Stomach (tissue), 9 donors: ENCODE measurements around the gene KSR2. TPM values are rescaled to one million over a fixed set of nuclear protein-coding genes. Genes with fewer than 3 reads are reported as not detected.
"Not testable (repeated sequence)": the region's sequence is repeated elsewhere in the genome, so short reads cannot be mapped to it uniquely, and the experiment has no call there.

ENCODE experiments used
- DNase-seq, 2 donors: peaks; one replicate each; pipeline versions ENCODE4 v3.0.0 to v3.0.0-alpha.2; 2013 to 2019
- H3K27ac ChIP-seq, 5 donors: fragments of 200-600 bp in 4 of 5; sonication (generic) in 4 of 5; one replicate each; pipeline ENCODE4 v1.5.1; 2013 to 2019; ENCODE audit warnings: mild to moderate bottlenecking in 1 of 5, moderate library complexity in 1 of 5
- H3K27me3 ChIP-seq, 3 donors: fragments of 200-600 bp; sonication (generic); one replicate each; pipeline ENCODE4 v1.5.1; 2017 to 2019; ENCODE audit warnings: mixed run types in 1 of 3
- H3K36me3 ChIP-seq, 4 donors: fragments of 200-600 bp; sonication (generic); 1 replicate in 3 of 4; 2 replicates in 1 of 4; pipeline ENCODE4 v1.5.1; 2016 to 2019
- H3K4me1 ChIP-seq, 4 donors: fragments of 200-600 bp; sonication (generic); one replicate each; pipeline ENCODE4 v1.5.1; 2016 to 2019
- H3K4me3 ChIP-seq, 4 donors: fragments of 200-600 bp; sonication (generic) in 3 of 4; one replicate each; pipeline ENCODE4 v1.5.1; 2016 to 2019; ENCODE audit warnings: mild to moderate bottlenecking in 1 of 4
- H3K9me3 ChIP-seq, 4 donors: fragments of 200-600 bp; sonication (generic); one replicate each; pipeline ENCODE4 v1.5.1; 2016 to 2019
- EP300 ChIP-seq: sonication (generic); formaldehyde crosslinking; IDR thresholded peaks from one replicate; pipeline ENCODE4 v1.6.1; 2017; ENCODE audit warnings: antibody characterized with exemption
- POLR2A ChIP-seq, 4 donors: fragments of 450-650 bp; IDR thresholded peaks; one replicate each; pipeline ENCODE4 v1.6.1; 2016; ENCODE audit warnings: antibody characterized with exemption in 4 of 4, control low read depth in 2 of 4, mild to moderate bottlenecking in 1 of 4, moderate library complexity in 1 of 4
- POLR2AphosphoS5 ChIP-seq, 3 donors: sonication (generic); formaldehyde crosslinking; IDR thresholded peaks; one replicate each; pipeline ENCODE4 v1.6.1; 2016; ENCODE audit warnings: antibody characterized with exemption in 3 of 3
- WGBS, 5 donors: extraction: QIAGEN DNeasy Blood & Tissue Kit in 3 of 5; methylation state at CpG; one replicate each; pipeline versions ENCODE4 v1.1.5 to v1.1.7; 2013 to 2018; 5-methylcytosine and 5-hydroxymethylcytosine counted together
- intact Hi-C: fragments of 100-400 bp; cut with DNase I; formaldehyde crosslinking; loops from one replicate; pipeline ENCODE4 v1.15.1; 2023; ENCODE audit warnings: low total_unique reads
- polyA plus RNA-seq, 3 donors: library from polyadenylated mRNA; stranded (reverse); fragments of 200-250 nt; gene quantifications; one replicate each; pipeline ENCODE4 v1.2.3, GENCODE V29; 2013
- total RNA-seq, 5 donors: library from RNA; depleted of rRNA; stranded (reverse); fragments of >200 nt; gene quantifications; one replicate each; pipeline versions ENCODE4 v1.1.0 to v1.2.3, GENCODE V29; 2014 to 2016
- TF ChIP-seq, protein P1 (sequence below), 7 experiments: fragments of 450-650 bp in 4 of 7; fragments of 200-600 bp in 3 of 7; sonication (generic) in 3 of 7; IDR thresholded peaks; one replicate each; pipeline ENCODE4 v1.5.1; 2016 to 2019; ENCODE audit warnings: antibody characterized with exemption in 7 of 7, control low read depth in 2 of 7, mild to moderate bottlenecking in 1 of 7
- donor health status: healthy with polysubstance abuse.
- donor health status: Bipolar disorder and iron deficiency.
- donor health status: healthy.

KSR2 gene
- total and polyA plus RNA-seq, 8 donors = 0.03 to 1.4 (median 0.26) TPM; not detected in 2

DNA sequence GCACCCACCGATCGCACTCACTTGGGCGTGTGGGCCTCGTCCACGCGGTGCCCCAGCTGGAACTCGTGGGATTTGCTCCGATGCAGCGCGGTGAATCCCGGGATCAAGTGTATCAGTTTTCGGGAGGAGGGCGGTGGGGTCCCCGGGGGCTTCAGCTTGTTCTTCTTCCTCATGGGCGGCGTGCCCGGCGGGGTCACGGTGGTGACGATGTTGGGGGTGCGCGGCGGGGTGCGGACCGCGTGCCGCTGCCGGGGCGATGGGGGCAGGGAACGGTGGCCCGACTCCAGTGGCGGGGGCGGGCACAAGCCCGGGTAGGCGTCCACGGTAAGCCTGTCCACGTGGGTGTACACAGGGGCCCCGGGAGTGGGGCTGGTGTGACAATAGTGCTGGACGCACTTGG is 207.8 kb downstream of the KSR2 start:
- DNase-seq = no peak
- WGBS, 5 donors = 95 to 98% (median 97%) methylated on average over 18 to 39 of the region's 39 CpGs

DNA sequence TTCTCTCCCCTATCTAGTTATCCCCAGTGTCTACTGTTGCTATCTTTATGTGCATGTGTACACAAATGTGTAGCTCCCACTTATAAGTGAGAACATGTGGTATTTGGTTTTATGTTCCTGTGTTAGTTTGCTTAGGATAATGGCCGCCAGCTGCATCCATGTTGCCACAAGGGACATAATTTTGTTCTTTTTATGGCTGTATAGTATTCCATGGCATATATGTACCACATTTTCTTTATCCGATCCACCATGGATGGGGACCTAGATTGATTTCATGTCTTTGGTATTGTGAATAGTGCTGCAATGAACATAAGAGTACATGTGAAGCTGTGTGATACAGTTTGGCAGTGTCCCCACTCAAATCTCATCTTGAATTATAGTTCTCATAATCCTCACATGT is 218.1 kb downstream of the KSR2 start:
- no peak overlapping the region for H3K27ac ChIP-seq
- H3K9me3 ChIP-seq = peaks cover 0 to 6% (median 0%) of the 10 kb centered on the region in 4 donors
- 92 to 97% (median 94%) methylated on average over 2 of the region's 2 CpGs for WGBS, 5 donors
- intact Hi-C loops = no loop called here
- TF ChIP-seq POLR2A (IDR thresholded peaks at IDR 0.05) (no peak), EP300 (no peak), POLR2AphosphoS5 (IDR thresholded peaks at IDR 0.05) (no peak)
- TF ChIP-seq, protein P1, sequence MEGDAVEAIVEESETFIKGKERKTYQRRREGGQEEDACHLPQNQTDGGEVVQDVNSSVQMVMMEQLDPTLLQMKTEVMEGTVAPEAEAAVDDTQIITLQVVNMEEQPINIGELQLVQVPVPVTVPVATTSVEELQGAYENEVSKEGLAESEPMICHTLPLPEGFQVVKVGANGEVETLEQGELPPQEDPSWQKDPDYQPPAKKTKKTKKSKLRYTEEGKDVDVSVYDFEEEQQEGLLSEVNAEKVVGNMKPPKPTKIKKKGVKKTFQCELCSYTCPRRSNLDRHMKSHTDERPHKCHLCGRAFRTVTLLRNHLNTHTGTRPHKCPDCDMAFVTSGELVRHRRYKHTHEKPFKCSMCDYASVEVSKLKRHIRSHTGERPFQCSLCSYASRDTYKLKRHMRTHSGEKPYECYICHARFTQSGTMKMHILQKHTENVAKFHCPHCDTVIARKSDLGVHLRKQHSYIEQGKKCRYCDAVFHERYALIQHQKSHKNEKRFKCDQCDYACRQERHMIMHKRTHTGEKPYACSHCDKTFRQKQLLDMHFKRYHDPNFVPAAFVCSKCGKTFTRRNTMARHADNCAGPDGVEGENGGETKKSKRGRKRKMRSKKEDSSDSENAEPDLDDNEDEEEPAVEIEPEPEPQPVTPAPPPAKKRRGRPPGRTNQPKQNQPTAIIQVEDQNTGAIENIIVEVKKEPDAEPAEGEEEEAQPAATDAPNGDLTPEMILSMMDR (IDR thresholded peaks at IDR 0.05) = no peak
- no peaks in the 10 kb centered on the region for H3K4me1 ChIP-seq
- no peak for DNase-seq
- no peak overlapping the region for H3K4me3 ChIP-seq
- no peaks in the 10 kb centered on the region for H3K36me3 ChIP-seq
- no peaks in the 10 kb centered on the region for H3K27me3 ChIP-seq

More for the DNA sequence above, 207.8 kb downstream of the KSR2 start:
- Histone ChIP-seq H3K4me3 (no peak overlapping the region), H3K9me3 (peaks cover 0 to 5% (median 3%) of the 10 kb centered on the region in 4 donors), H3K36me3 (no peaks in the 10 kb centered on the region), H3K4me1 (no peaks in the 10 kb centered on the region), H3K27me3 (no peaks in the 10 kb centered on the region), H3K27ac (no peak overlapping the region)
- intact Hi-C loops = no loop called here
- TF ChIP-seq, protein P1 (IDR thresholded peaks at IDR 0.05) = no peak
- TF ChIP-seq POLR2AphosphoS5 (IDR thresholded peaks at IDR 0.05) = no peak
- TF ChIP-seq EP300 = no peak
- TF ChIP-seq POLR2A (IDR thresholded peaks at IDR 0.05) = no peak

DNA sequence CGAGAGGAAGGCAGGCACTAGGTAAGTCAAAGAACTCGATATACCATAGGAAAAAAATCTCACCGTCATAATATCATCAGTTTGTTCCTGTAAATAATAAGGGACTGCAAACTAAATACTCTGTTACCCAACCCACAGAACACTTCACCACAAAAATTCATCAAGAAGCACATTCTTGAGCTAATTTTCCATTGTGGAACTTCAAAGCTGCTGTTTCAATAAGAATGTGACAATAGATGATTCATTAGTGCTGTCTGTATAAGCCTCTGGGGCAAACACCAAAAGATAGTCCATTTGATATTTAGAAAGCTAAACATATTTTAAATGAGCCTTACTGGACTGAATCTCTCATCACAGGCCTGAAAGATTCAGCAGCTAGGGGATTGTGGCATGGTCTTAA is 219.4 kb downstream of the KSR2 start:
- no peak for DNase-seq
- TF ChIP-seq POLR2AphosphoS5 (IDR thresholded peaks at IDR 0.05) (no peak), EP300 (no peak), POLR2A (IDR thresholded peaks at IDR 0.05) (no peak)
- TF ChIP-seq, protein P1 (IDR thresholded peaks at IDR 0.05) = no peak
- no peaks in the 10 kb centered on the region for H3K36me3 ChIP-seq
- peaks cover 0 to 6% (median 0%) of the 10 kb centered on the region in 4 donors for H3K9me3 ChIP-seq
- no peak overlapping the region for H3K4me3 ChIP-seq
- H3K27me3 ChIP-seq = no peaks in the 10 kb centered on the region
- intact Hi-C loops = no loop called here
- 68 to 76% (median 70%) methylated on average over 3 of the region's 3 CpGs for WGBS, 5 donors
- H3K27ac ChIP-seq = no peak overlapping the region
- no peaks in the 10 kb centered on the region for H3K4me1 ChIP-seq

DNA sequence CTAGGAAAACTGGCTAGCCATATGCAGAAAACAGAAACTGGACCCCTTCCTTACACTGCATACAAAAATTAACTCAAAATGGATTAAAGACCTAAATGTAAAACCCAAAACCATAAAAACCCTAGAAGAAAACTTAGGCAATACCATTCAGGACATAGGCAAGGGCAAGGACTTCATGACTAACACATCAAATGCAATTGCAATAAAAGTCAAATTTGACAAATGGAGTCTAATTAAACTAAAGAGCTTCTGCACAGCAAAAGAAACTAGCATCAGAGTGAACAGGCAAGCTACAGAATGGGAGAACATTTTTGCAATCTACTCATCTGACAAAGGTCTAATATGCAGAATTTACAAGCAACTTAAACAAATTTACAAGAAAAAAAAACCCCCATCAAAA is 222.4 kb downstream of the KSR2 start:
- H3K4me1 ChIP-seq, H3K9me3 ChIP-seq, H3K27me3 ChIP-seq, DNase-seq, intact Hi-C loops, H3K36me3 ChIP-seq, H3K4me3 ChIP-seq, H3K27ac ChIP-seq: not testable (repeated sequence)

DNA sequence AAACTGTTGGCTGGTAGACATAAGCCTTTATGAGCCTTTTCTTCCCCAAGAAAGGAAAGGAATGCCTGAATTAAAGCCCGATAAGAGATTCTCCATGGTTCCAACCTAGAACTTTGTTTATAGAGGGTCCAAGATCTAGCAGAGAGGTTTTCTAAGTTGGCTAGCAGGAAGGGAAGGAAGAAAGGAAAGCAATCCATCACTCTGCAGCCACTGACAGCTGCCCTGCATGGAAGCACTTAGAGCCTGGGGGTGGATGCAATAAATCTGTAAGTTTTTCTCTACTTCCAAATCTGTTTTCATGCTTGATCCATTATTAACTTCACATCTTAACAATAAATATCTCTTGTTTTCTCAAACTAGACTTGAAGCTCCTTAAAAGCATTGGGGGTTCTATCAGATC is 224.4 kb downstream of the KSR2 start:
- Histone ChIP-seq H3K9me3 (no peaks in the 10 kb centered on the region), H3K36me3 (no peaks in the 10 kb centered on the region), H3K27me3 (no peaks in the 10 kb centered on the region), H3K4me1 (no peaks in the 10 kb centered on the region), H3K4me3 (no peak overlapping the region), H3K27ac (no peak overlapping the region)
- WGBS, 5 donors = 12 to 57% (median 21%) methylated on average over 1 of the region's 1 CpG
- TF ChIP-seq, protein P1 (IDR thresholded peaks at IDR 0.05) = no peak
- no peak for TF ChIP-seq POLR2AphosphoS5 (IDR thresholded peaks at IDR 0.05)
- TF ChIP-seq POLR2A (IDR thresholded peaks at IDR 0.05) = no peak
- intact Hi-C loops = no loop called here
- no peak for DNase-seq
